ENCODE results near the gene UBE2J2.
A peak's percentile ranks its signal among the peaks of the same experiment; 100 is the strongest.

The UBE2J2 gene

DNA sequence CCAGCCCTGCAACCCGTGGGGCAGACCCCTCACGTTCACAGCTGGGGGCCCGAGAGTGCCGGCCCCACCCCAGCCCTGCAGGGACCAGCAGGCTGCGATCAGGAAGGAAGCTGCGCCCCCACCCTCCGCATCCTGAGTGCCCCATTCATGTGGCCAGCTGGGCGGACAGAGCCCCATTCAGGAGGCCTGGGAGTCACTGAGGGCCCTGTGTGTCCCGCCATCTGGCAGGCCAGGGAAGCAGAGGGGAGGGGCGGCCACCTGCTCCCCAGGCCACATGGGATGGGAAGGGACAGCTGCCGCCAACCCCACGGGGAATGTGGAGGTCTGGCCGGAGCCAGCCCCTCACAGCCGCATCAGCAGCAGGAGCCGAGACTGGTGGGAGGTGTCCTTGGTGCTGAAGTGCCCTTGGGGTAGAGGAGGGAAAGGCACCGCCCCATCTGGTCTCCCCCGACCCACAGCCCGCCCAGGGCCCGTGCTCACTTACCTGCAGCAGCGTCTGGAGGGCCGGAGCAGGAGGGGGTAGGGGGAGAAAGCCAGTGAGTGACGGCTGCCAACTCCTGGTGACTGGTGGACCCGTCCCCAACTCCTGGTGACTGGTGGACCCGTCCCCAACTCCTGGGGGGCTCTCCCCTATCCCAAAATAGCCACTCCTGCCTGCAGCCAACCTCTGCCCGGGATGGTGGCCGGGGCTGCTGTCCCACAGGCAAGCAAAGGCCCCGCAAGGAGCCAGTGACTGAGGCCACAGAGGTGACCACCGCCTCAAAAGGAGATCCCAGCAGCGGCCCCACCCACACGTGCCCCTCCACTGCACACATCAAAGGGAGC lies 25.4 kb upstream of the UBE2J2 start:
- no peak for TF ChIP-seq EZH2 (IDR thresholded peaks at IDR 0.05; ENCODE audit: borderline replicate concordance, low read depth, low read length, severe bottlenecking)
- TF ChIP-seq, protein P1, sequence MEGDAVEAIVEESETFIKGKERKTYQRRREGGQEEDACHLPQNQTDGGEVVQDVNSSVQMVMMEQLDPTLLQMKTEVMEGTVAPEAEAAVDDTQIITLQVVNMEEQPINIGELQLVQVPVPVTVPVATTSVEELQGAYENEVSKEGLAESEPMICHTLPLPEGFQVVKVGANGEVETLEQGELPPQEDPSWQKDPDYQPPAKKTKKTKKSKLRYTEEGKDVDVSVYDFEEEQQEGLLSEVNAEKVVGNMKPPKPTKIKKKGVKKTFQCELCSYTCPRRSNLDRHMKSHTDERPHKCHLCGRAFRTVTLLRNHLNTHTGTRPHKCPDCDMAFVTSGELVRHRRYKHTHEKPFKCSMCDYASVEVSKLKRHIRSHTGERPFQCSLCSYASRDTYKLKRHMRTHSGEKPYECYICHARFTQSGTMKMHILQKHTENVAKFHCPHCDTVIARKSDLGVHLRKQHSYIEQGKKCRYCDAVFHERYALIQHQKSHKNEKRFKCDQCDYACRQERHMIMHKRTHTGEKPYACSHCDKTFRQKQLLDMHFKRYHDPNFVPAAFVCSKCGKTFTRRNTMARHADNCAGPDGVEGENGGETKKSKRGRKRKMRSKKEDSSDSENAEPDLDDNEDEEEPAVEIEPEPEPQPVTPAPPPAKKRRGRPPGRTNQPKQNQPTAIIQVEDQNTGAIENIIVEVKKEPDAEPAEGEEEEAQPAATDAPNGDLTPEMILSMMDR (IDR thresholded peaks at IDR 0.05; ENCODE audit: borderline replicate concordance, extremely low read depth, low read length, poor library complexity, severe bottlenecking) = no peak
- H3K9me3 ChIP-seq (ENCODE audit: insufficient read depth, low read length, severe bottlenecking) = no peaks in the 10 kb centered on the region
- peaks cover 49% of the 10 kb centered on the region for H4K20me1 ChIP-seq (ENCODE audit: insufficient read depth, low read length)
- H3K4me2 ChIP-seq (ENCODE audit: insufficient read depth, low read length) = no peak overlapping the region
- H3K4me1 ChIP-seq (ENCODE audit: insufficient read depth, low read length) = no peaks in the 10 kb centered on the region
- no peaks in the 10 kb centered on the region for H3K27me3 ChIP-seq (ENCODE audit: insufficient read depth, low read length, poor library complexity)
- no peak overlapping the region for H3K4me3 ChIP-seq (ENCODE audit: low read depth in 1 of 2, low read length in 2 of 2)
- H3K36me3 ChIP-seq (ENCODE audit: insufficient read depth, low read length) = peaks cover 16% of the 10 kb centered on the region; the same call in 1 of the 2 replicates
- no peak overlapping the region for H2AFZ ChIP-seq (ENCODE audit: low read depth, low read length)
- ATAC-seq (ENCODE audit: insufficient read depth, low read depth) = peak; percentile 77
- H3K79me2 ChIP-seq (ENCODE audit: insufficient read depth, low read length) = peaks cover 6% of the 10 kb centered on the region; the same call in 1 of the 2 replicates
- no peak overlapping the region for H3K27ac ChIP-seq (ENCODE audit: low read length)
- no peak overlapping the region for H3K9ac ChIP-seq (ENCODE audit: low read depth, low read length)
- peak; percentile 65 for DNase-seq

DNA sequence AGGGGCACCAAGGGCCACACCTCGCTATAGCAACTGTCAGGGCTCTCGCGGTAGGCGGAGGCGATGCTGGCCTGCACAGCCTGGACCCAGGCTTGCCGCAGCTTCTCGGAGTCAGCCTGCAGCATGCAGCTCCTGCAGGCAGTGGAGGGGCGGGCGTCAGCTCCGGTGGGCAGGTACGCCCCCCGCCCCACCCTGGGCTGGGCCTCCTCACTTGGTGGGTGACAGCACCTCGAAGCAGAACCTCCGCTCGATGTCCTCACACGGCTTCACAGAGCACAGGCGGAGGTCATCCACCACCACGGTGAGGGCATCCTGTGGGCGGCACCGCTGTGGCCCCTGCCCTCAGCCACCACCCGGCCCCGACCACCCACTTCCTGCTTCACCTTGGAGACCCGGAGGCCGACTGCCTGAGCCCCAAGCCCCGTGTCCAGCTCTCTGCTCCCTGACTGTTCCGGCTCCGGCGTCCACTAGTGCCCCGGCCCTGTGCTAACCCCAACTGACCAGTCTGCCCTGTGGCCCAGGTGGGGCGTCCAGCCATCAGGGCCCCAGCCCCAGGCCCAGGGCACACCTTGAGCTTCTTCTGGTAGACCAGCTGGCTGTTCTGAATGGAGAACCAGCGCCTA lies 24.3 kb upstream of the UBE2J2 start:
- DNase-seq (no peak), ATAC-seq (ENCODE audit: insufficient read depth, low read depth) (no peak)
- H3K27ac ChIP-seq (ENCODE audit: low read length) = no peak overlapping the region
- H3K4me2 ChIP-seq (ENCODE audit: insufficient read depth, low read length) = no peak overlapping the region
- no peaks in the 10 kb centered on the region for H3K9me3 ChIP-seq (ENCODE audit: insufficient read depth, low read length, severe bottlenecking)
- no peaks in the 10 kb centered on the region for H3K27me3 ChIP-seq (ENCODE audit: insufficient read depth, low read length, poor library complexity)
- H3K9ac ChIP-seq (ENCODE audit: low read depth, low read length) = no peak overlapping the region
- TF ChIP-seq, protein P1 (IDR thresholded peaks at IDR 0.05; ENCODE audit: borderline replicate concordance, extremely low read depth, low read length, poor library complexity, severe bottlenecking) = no peak
- no peak for TF ChIP-seq EZH2 (IDR thresholded peaks at IDR 0.05; ENCODE audit: borderline replicate concordance, low read depth, low read length, severe bottlenecking)
- no peak overlapping the region for H2AFZ ChIP-seq (ENCODE audit: low read depth, low read length)
- H4K20me1 ChIP-seq (ENCODE audit: insufficient read depth, low read length) = peaks cover 46% of the 10 kb centered on the region
- H3K36me3 ChIP-seq (ENCODE audit: insufficient read depth, low read length) = peaks cover 16% of the 10 kb centered on the region; the same call in 1 of the 2 replicates
- H3K4me1 ChIP-seq (ENCODE audit: insufficient read depth, low read length) = no peaks in the 10 kb centered on the region
- H3K4me3 ChIP-seq (ENCODE audit: low read depth in 1 of 2, low read length in 2 of 2) = no peak overlapping the region
- H3K79me2 ChIP-seq (ENCODE audit: insufficient read depth, low read length) = 0 out of 2 replicates have a peak, but pooled peaks cover under 1% of the 10 kb centered on the region

DNA sequence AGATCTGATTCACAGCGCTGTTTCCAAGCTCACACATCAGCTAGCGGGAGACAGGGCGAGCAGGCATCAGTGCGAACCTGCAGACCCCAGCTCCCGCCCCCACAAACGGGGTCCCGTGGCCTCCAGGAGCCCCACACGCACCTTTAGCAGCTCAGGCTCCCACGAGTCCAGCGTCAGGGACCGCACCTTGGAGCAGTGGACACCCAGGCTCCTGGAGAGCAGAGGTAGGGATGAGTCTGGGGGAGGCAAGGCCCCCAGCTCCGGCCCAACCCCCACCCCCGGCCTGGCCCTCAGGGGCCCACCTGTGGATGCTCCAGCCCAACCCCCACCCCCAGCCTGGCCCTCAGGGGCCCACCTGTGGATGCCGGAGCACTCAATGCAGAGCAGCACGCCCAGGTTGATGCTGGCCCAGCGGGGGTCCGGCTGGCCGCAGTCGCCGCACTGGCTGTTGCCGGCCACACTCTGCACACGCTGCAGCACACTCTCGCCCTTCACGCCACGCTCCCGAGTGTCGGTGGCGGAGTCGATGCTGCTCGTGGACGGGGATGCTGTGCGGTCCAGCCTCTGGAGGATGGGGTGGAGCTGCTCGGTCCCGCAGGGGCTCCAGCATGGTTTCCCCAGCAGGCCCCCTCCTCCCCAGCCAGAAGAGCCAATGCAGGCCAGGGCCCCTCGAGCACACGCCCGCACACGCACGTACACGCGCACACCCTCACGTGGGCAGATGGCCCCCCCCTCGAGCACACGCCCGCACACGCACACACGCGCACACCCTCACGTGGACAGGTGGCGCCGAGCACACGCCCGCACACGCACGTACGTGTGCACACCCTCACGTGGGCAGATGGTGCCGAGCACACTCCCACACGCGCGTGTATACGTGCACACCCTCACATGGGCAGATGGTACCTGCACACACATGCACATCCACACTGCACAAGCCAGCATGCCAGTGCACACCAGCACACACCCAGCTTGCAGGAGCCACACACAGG lies 22.7 kb upstream of the UBE2J2 start:
- no peaks in the 10 kb centered on the region for H3K9me3 ChIP-seq (ENCODE audit: insufficient read depth, low read length, severe bottlenecking)
- no peak overlapping the region for H3K4me2 ChIP-seq (ENCODE audit: insufficient read depth, low read length)
- no peaks in the 10 kb centered on the region for H3K27me3 ChIP-seq (ENCODE audit: insufficient read depth, low read length, poor library complexity)
- no peaks in the 10 kb centered on the region for H3K79me2 ChIP-seq (ENCODE audit: insufficient read depth, low read length)
- H3K27ac ChIP-seq (ENCODE audit: low read length) = no peak overlapping the region
- H2AFZ ChIP-seq (ENCODE audit: low read depth, low read length) = no peak overlapping the region
- peaks cover 16% of the 10 kb centered on the region; the same call in 1 of the 2 replicates for H3K36me3 ChIP-seq (ENCODE audit: insufficient read depth, low read length)
- no peaks in the 10 kb centered on the region for H3K4me1 ChIP-seq (ENCODE audit: insufficient read depth, low read length)
- no peak overlapping the region for H3K9ac ChIP-seq (ENCODE audit: low read depth, low read length)
- TF ChIP-seq, protein P1 (IDR thresholded peaks at IDR 0.05; ENCODE audit: borderline replicate concordance, extremely low read depth, low read length, poor library complexity, severe bottlenecking) = no peak
- TF ChIP-seq EZH2 (IDR thresholded peaks at IDR 0.05; ENCODE audit: borderline replicate concordance, low read depth, low read length, severe bottlenecking) = no peak
- H3K4me3 ChIP-seq (ENCODE audit: low read depth in 1 of 2, low read length in 2 of 2) = no peak overlapping the region
- DNase-seq = no peak
- peaks cover 34% of the 10 kb centered on the region for H4K20me1 ChIP-seq (ENCODE audit: insufficient read depth, low read length)
- ATAC-seq (ENCODE audit: insufficient read depth, low read depth) = no peak

All from DND-41 (cell line).